ENCODE measurements around the gene DNAH6.

DNA sequence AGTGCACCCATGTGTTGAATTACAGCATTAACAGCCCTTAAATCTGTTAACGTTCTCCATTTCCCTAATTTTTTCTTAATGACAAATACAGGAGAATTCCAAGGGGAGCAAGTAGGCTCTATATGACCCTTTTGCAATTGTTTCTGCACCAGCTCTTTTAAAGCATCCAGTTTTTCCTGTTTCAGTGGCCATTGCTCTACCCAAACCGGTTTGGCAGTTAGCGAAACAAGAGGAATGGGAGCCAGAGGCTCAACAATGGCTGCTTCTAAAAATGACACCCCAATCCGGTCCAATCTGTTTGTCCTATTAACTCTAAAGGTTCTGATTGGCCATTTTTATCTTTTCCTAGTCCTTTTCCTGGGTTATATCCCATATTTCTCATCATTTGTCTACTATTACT is 42.1 kb upstream of the DNAH6 start:
- no peak for TF ChIP-seq CTCF (conservative IDR thresholded peaks at IDR 0.05; ENCODE audit: low read depth, low read length)
- TF ChIP-seq EZH2 (IDR thresholded peaks at IDR 0.05; ENCODE audit: borderline replicate concordance, low read depth, low read length, poor library complexity, severe bottlenecking): no peak
